Calu3 (cell line): ENCODE data around the gene C9orf43. TPM values are rescaled to one million over a fixed set of nuclear protein-coding genes. Genes with fewer than 3 reads are reported as not detected.

Experiments
- BruUV-seq: library from RNA; stranded (reverse); fragments of 400-500 nt; replicated peaks from 2 replicates; lab custom pipeline; 2021; lab: Mats Ljungman, UMichigan
- CTCF ChIA-PET: fragments of 300-600 bp; sonication (Branson Sonifier 250); formaldehyde crosslinking; loops from one replicate; lab custom pipeline; 2022; ENCODE audit warnings: antibody characterized with exemption; lab: Charles Lee
- DNase-seq: peaks from one replicate; pipeline ENCODE4 v3.0.0; 2022
- H3K27ac Mint-ChIP-seq: one replicate; pipeline ENCODE4 v1.8.0; 2022; ENCODE audit warnings: mixed read lengths; ENCODE audit not compliant: unreplicated experiment
- H3K27me3 Mint-ChIP-seq: one replicate; pipeline ENCODE4 v1.8.0; 2022; ENCODE audit warnings: mixed read lengths; ENCODE audit not compliant: unreplicated experiment
- H3K36me3 Mint-ChIP-seq: one replicate; pipeline ENCODE4 v1.8.0; 2022; ENCODE audit warnings: mild to moderate bottlenecking, moderate library complexity, mixed read lengths; ENCODE audit not compliant: insufficient read depth, unreplicated experiment
- H3K4me1 Mint-ChIP-seq: one replicate; pipeline ENCODE4 v1.8.0; 2022; ENCODE audit warnings: mild to moderate bottlenecking, low read depth, mixed read lengths; ENCODE audit not compliant: unreplicated experiment
- H3K4me3 Mint-ChIP-seq: one replicate; pipeline ENCODE4 v1.8.0; 2022; ENCODE audit warnings: mild to moderate bottlenecking, low read depth, moderate library complexity, mixed read lengths; ENCODE audit not compliant: unreplicated experiment
- H3K9me3 Mint-ChIP-seq: one replicate; pipeline ENCODE4 v1.8.0; 2022; ENCODE audit warnings: low read depth, mixed read lengths; ENCODE audit not compliant: unreplicated experiment
- intact Hi-C: fragments of 100-400 bp; cut with micrococcal nuclease; formaldehyde crosslinking; loops from one replicate; pipeline ENCODE4 v1.10.0; 2022; ENCODE audit not compliant: unreplicated experiment
- total RNA-seq: library from RNA; stranded (reverse); gene quantifications from 2 replicates; pipeline ENCODE4 v1.2.3, GENCODE V29; 2022
- TF ChIP-seq, protein P1 (sequence below): fragments of 200-600 bp; IDR thresholded peaks from one replicate; pipeline ENCODE4 v1.8.0; 2022; ENCODE audit warnings: antibody characterized with exemption; ENCODE audit not compliant: unreplicated experiment

Gene C9orf43
- total RNA-seq, 1 experiment from 2014 or later, result 0.33 TPM

DNA sequence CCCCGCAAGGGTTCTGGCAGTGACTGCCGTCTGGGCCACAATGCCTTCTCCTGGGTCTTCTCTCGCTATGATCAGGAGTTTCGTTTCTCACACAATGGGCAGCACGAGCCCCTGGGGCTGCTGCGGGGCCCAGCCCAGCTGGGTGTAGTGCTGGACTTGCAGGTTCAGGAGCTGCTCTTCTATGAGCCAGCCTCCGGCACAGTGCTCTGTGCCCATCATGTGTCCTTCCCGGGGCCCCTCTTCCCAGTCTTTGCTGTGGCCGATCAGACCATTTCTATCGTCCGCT, 40.7 kb upstream of the C9orf43 start:
- H3K9me3 Mint-ChIP-seq, result no peaks in the 10 kb centered on the region
- CTCF ChIA-PET, result no interaction called here
- intact Hi-C loops, result no loop called here
- no peaks in the 10 kb centered on the region for H3K27me3 Mint-ChIP-seq
- no peaks in the 10 kb centered on the region for H3K4me1 Mint-ChIP-seq
- peaks cover 17% of the 10 kb centered on the region for H3K36me3 Mint-ChIP-seq
- H3K4me3 Mint-ChIP-seq, result no peak overlapping the region
- H3K27ac Mint-ChIP-seq, result no peak overlapping the region
- BruUV-seq, result no TSS peak
- TF ChIP-seq, protein P1, sequence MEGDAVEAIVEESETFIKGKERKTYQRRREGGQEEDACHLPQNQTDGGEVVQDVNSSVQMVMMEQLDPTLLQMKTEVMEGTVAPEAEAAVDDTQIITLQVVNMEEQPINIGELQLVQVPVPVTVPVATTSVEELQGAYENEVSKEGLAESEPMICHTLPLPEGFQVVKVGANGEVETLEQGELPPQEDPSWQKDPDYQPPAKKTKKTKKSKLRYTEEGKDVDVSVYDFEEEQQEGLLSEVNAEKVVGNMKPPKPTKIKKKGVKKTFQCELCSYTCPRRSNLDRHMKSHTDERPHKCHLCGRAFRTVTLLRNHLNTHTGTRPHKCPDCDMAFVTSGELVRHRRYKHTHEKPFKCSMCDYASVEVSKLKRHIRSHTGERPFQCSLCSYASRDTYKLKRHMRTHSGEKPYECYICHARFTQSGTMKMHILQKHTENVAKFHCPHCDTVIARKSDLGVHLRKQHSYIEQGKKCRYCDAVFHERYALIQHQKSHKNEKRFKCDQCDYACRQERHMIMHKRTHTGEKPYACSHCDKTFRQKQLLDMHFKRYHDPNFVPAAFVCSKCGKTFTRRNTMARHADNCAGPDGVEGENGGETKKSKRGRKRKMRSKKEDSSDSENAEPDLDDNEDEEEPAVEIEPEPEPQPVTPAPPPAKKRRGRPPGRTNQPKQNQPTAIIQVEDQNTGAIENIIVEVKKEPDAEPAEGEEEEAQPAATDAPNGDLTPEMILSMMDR, result no peak
- no peak for DNase-seq

GRCh38 chr9:113370806-113371325, 39.7 kb upstream of the C9orf43 start:
- Mint-ChIP-seq H3K4me3 (no peak overlapping the region), H3K4me1 (no peaks in the 10 kb centered on the region), H3K27me3 (no peaks in the 10 kb centered on the region), H3K27ac (no peak overlapping the region), H3K9me3 (no peaks in the 10 kb centered on the region), H3K36me3 (peaks cover 23% of the 10 kb centered on the region)
- intact Hi-C loops, result no loop called here
- CTCF ChIA-PET, result no interaction called here
- no peak for DNase-seq
- TF ChIP-seq, protein P1, result no peak
- no TSS peak for BruUV-seq

GRCh38 chr9:113372059-113372458, 38.5 kb upstream of the C9orf43 start:
- no peak for DNase-seq
- Mint-ChIP-seq H3K27me3 (no peaks in the 10 kb centered on the region), H3K27ac (no peak overlapping the region), H3K4me3 (no peak overlapping the region), H3K9me3 (no peaks in the 10 kb centered on the region), H3K36me3 (peaks cover 35% of the 10 kb centered on the region), H3K4me1 (no peaks in the 10 kb centered on the region)
- BruUV-seq, result no TSS peak
- TF ChIP-seq, protein P1, result no peak
- intact Hi-C loops, result no loop called here
- CTCF ChIA-PET, result no interaction called here

GRCh38 chr9:113373256-113373655, 37.3 kb upstream of the C9orf43 start:
- intact Hi-C loops, result no loop called here
- CTCF ChIA-PET, result interaction anchor here (0.6 kb wide), 1 partner anchor 58 kb away, joined by 3 read pairs; no protein-coding TSS in a partner anchor
- TF ChIP-seq, protein P1, result no peak
- Mint-ChIP-seq H3K27ac (no peak overlapping the region), H3K4me3 (no peak overlapping the region), H3K36me3 (peaks cover 36% of the 10 kb centered on the region), H3K9me3 (no peaks in the 10 kb centered on the region), H3K27me3 (no peaks in the 10 kb centered on the region), H3K4me1 (no peaks in the 10 kb centered on the region)
- no TSS peak for BruUV-seq
- DNase-seq, result no peak
